B cell (primary cell): ENCODE results near the gene CERS6. TPM values are rescaled to one million over a fixed set of nuclear protein-coding genes. Genes with fewer than 3 reads are reported as not detected.
A peak's percentile ranks its signal among the peaks of the same experiment; 100 is the strongest.

Experiments used
- ATAC-seq: fragments of 200-7000 bp; cut with Tn5 transposase; one replicate; pipeline ENCODE4 v1.10.0; 2021; ENCODE audit warnings: low read depth, mild to moderate bottlenecking, moderate number of reproducible peaks, moderate library complexity
- CTCF ChIA-PET: fragments of 350-600 bp; sonication (Branson Sonifier 250); formaldehyde crosslinking; loops from one replicate; lab custom pipeline; 2021; ENCODE audit warnings: antibody characterized with exemption, inconsistent platforms; lab: Charles Lee
- POLR2A ChIA-PET: fragments of 350-600 bp; sonication (Branson Sonifier 250); formaldehyde crosslinking; loops from one replicate; lab custom pipeline; 2021; ENCODE audit warnings: antibody characterized with exemption; lab: Charles Lee
- DNase-seq: peaks from one replicate; pipeline ENCODE4 v3.0.0; 2013
- H2AFZ ChIP-seq: 2 replicates; pipeline ENCODE4 v1.6.1; 2012; ENCODE audit warnings: mild to moderate bottlenecking, low read depth, low read length; ENCODE audit not compliant: insufficient read depth, poor library complexity, severe bottlenecking
- H3K27ac ChIP-seq, 2 donors: 1 replicate in 1 of 2; 2 replicates in 1 of 2; pipeline ENCODE4 v1.5.1; 2012 to 2013; ENCODE audit warnings: low read length in 2 of 2, mild to moderate bottlenecking in 2 of 2, moderate library complexity in 1 of 2
- H3K27me3 ChIP-seq, 4 experiments: fragments of 200-600 bp in 1 of 4; sonication (generic) in 1 of 4; replicated peaks in 1 of 4; 1 replicate in 2 of 4; 2 replicates in 2 of 4; pipeline versions ENCODE4 v1.6.1 to v1.7.0; 2013 to 2016; ENCODE audit warnings: low read length in 3 of 4, mild to moderate bottlenecking in 2 of 4, mixed read lengths in 1 of 4, moderate library complexity in 1 of 4; ENCODE audit not compliant: insufficient read depth in 4 of 4, control insufficient read depth in 3 of 4; ENCODE audit errors: control extremely low read depth in 1 of 4
- H3K36me3 ChIP-seq, 2 experiments: replicated peaks in 1 of 2; 1 replicate in 1 of 2; 2 replicates in 1 of 2; pipeline versions ENCODE4 v1.6.1 to v1.7.1; 2013; ENCODE audit warnings: low read length in 1 of 2; ENCODE audit not compliant: insufficient read depth in 2 of 2, control insufficient read depth in 1 of 2; ENCODE audit errors: control extremely low read depth in 1 of 2, extremely low read depth in 1 of 2
- H3K4me1 ChIP-seq, 2 donors: fragments of 200-600 bp in 1 of 2; sonication (generic) in 1 of 2; 1 replicate in 1 of 2; 2 replicates in 1 of 2; pipeline versions ENCODE4 v1.5.1 to v1.6.1; 2013 to 2017; ENCODE audit warnings: low read length in 2 of 2; ENCODE audit not compliant: control insufficient read depth in 2 of 2, insufficient read depth in 2 of 2
- H3K4me2 ChIP-seq: replicated peaks from 2 replicates; pipeline ENCODE3; 2012; ENCODE audit warnings: mild to moderate bottlenecking, low read depth, low read length; ENCODE audit not compliant: poor library complexity, severe bottlenecking
- H3K4me3 ChIP-seq, 5 experiments: fragments of 200-600 bp in 1 of 5; sonication (generic) in 1 of 5; 1 replicate in 3 of 5; 2 replicates in 2 of 5; pipeline versions ENCODE4 v1.5.1 to v1.7.0; 2011 to 2016; ENCODE audit warnings: low read length in 4 of 5, mild to moderate bottlenecking in 4 of 5, low read depth in 2 of 5, control low read depth in 1 of 5, moderate library complexity in 1 of 5; ENCODE audit not compliant: insufficient read depth in 1 of 5; ENCODE audit errors: control extremely low read depth in 1 of 5, extremely low read depth in 1 of 5
- H3K79me2 ChIP-seq: fragments of 200-600 bp; sonication (generic); one replicate; pipeline ENCODE4 v1.6.0; 2016; ENCODE audit warnings: low read length; ENCODE audit not compliant: control insufficient read depth, insufficient read depth
- H3K9ac ChIP-seq: fragments of 200-600 bp; sonication (generic); 2 replicates; pipeline ENCODE4 v1.6.1; 2017; ENCODE audit warnings: mild to moderate bottlenecking, low read length, moderate library complexity
- H3K9me3 ChIP-seq, 3 donors: one replicate each; pipeline versions ENCODE4 v1.6.1 to v1.7.1; 2013; ENCODE audit warnings: low read length in 2 of 3; ENCODE audit not compliant: control insufficient read depth in 2 of 3, insufficient read depth in 1 of 3; ENCODE audit errors: control extremely low read depth in 1 of 3
- H4K20me1 ChIP-seq: 2 replicates; pipeline ENCODE4 v1.6.0; 2012; ENCODE audit warnings: mild to moderate bottlenecking, low read length; ENCODE audit not compliant: insufficient read depth, control insufficient read depth, poor library complexity, severe bottlenecking
- H3K27ac Mint-ChIP-seq: one replicate; pipeline ENCODE4 v1.8.0; 2021; ENCODE audit warnings: mixed read lengths
- H3K27me3 Mint-ChIP-seq: one replicate; pipeline ENCODE4 v1.8.0; 2021; ENCODE audit warnings: mixed read lengths
- H3K4me1 Mint-ChIP-seq: one replicate; pipeline ENCODE4 v1.8.0; 2021; ENCODE audit warnings: mixed read lengths
- H3K4me3 Mint-ChIP-seq: one replicate; pipeline ENCODE4 v1.8.0; 2021; ENCODE audit warnings: mixed read lengths
- H3K9me3 Mint-ChIP-seq: one replicate; pipeline ENCODE4 v1.8.0; 2022; ENCODE audit warnings: mixed read lengths; ENCODE audit not compliant: insufficient read depth
- EZH2 ChIP-seq: IDR thresholded peaks from 2 replicates; pipeline ENCODE4 v1.6.1; 2012; ENCODE audit warnings: borderline replicate concordance, low read depth, mild to moderate bottlenecking, moderate library complexity, low read length; ENCODE audit not compliant: insufficient read depth, poor library complexity, severe bottlenecking
- WGBS: methylation state at CpG from one replicate; pipeline ENCODE4 v1.1.5; 2013; ENCODE audit warnings: missing lambda C conversion rate; ENCODE audit not compliant: insufficient coverage; 5-methylcytosine and 5-hydroxymethylcytosine counted together
- intact Hi-C: fragments of 100-400 bp; cut with micrococcal nuclease; formaldehyde crosslinking; loops from one replicate; pipeline ENCODE4 v1.10.0; 2022
- polyA plus RNA-seq: library from polyadenylated mRNA; depleted of rRNA; stranded (reverse); fragments of >200 nt; gene quantifications from 2 replicates; pipeline ENCODE4 v1.2.3, GENCODE V29; 2012
- total RNA-seq, 2 donors: library from RNA; stranded (reverse); fragments of 120-200 nt in 1 of 2; gene quantifications; 1 replicate in 1 of 2; 2 replicates in 1 of 2; pipeline versions ENCODE4 v1.2.3 to v1.2.4, GENCODE V29; 2013 to 2022
- TF ChIP-seq, protein P1 (sequence below): fragments of 200-600 bp; IDR thresholded peaks from one replicate; pipeline ENCODE4 v1.8.0; 2022; ENCODE audit warnings: antibody characterized with exemption, mild to moderate bottlenecking

CERS6 gene
- total and polyA plus RNA-seq, 2 donors (not counting 1 experiment from before 2014, with no cell fraction given), result 2.2 to 5.5 TPM

DNA sequence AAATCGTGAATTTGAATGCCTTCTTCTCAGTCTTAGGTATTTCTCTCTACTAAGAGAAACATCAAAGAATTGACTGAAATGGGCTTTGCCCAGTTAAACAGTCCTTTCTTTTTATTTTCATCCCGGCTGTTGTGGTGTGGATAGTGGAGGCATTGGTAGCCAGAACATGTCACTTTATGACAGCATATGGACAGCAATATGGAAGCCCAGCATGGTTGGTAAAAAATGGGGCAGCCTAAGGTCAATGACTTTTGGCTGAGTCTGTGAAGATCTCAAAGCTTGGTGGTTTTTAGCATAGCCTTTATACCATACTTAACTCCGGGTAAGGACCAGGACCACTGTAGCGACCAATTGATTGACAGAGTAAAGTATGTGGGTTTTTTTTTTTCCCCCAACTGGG, 3.2 kb downstream of the CERS6 start:
- peaks cover 58% of the 10 kb centered on the region for H3K79me2 ChIP-seq

DNA sequence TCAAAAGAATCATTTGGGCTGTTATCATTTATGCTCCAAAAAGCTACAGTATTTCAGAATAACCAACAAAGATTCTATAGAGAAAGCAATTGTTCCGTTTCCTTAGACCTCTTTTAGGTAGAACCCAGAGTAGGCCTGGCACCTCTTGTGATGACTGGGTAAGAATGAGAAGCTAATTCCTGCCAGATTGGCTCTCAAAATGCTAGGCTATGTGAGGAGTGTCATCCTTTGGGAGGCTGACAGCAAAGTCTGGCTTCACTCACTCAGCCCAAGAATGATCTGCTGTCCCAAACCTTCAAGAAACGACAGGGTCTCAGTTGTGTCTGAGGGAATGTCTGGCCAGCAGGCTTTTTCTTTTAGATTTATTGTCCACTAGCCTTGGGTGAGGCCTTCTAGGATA, 4.5 kb downstream of the CERS6 start:
- ATAC-seq (no peak), DNase-seq (no peak)
- no peaks in the 10 kb centered on the region for H3K9me3 Mint-ChIP-seq
- H3K27ac Mint-ChIP-seq, result no peak overlapping the region
- H4K20me1 ChIP-seq, result no peaks in the 10 kb centered on the region
- TF ChIP-seq, protein P1, sequence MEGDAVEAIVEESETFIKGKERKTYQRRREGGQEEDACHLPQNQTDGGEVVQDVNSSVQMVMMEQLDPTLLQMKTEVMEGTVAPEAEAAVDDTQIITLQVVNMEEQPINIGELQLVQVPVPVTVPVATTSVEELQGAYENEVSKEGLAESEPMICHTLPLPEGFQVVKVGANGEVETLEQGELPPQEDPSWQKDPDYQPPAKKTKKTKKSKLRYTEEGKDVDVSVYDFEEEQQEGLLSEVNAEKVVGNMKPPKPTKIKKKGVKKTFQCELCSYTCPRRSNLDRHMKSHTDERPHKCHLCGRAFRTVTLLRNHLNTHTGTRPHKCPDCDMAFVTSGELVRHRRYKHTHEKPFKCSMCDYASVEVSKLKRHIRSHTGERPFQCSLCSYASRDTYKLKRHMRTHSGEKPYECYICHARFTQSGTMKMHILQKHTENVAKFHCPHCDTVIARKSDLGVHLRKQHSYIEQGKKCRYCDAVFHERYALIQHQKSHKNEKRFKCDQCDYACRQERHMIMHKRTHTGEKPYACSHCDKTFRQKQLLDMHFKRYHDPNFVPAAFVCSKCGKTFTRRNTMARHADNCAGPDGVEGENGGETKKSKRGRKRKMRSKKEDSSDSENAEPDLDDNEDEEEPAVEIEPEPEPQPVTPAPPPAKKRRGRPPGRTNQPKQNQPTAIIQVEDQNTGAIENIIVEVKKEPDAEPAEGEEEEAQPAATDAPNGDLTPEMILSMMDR, result no peak
- no peak for TF ChIP-seq EZH2
- ChIA-PET CTCF (no interaction called here), POLR2A (no interaction called here)
- WGBS, result 83% methylated on average over 1 of the region's 2 CpGs
- no peak overlapping the region for H3K27ac ChIP-seq
- H3K36me3 ChIP-seq, result no peaks in the 10 kb centered on the region
- no peak overlapping the region for H3K4me2 ChIP-seq
- H3K79me2 ChIP-seq, result peaks cover 66% of the 10 kb centered on the region
- H3K27me3 Mint-ChIP-seq, result no peaks in the 10 kb centered on the region
- intact Hi-C loops, result no loop called here
- H3K4me1 Mint-ChIP-seq, result peaks cover 34% of the 10 kb centered on the region
- H3K9ac ChIP-seq, result no peak overlapping the region
- no peak overlapping the region for H3K4me3 ChIP-seq
- peaks cover 11 to 13% of the 10 kb centered on the region in 2 donors for H3K4me1 ChIP-seq
- H2AFZ ChIP-seq, result no peak overlapping the region
- H3K4me3 Mint-ChIP-seq, result no peak overlapping the region
- no peaks in the 10 kb centered on the region for H3K27me3 ChIP-seq
- no peaks in the 10 kb centered on the region for H3K9me3 ChIP-seq

More for the DNA sequence above, 3.2 kb downstream of the CERS6 start:
- peak overlapping the region; percentile 1 for H3K27ac Mint-ChIP-seq
- peaks cover 29% of the 10 kb centered on the region for H3K4me1 Mint-ChIP-seq
- Histone ChIP-seq H3K4me3 (no peak overlapping the region), H2AFZ (no peak overlapping the region), H3K4me2 (no peak overlapping the region), H3K9me3 (no peaks in the 10 kb centered on the region), H3K4me1 (peaks cover 16% of the 10 kb centered on the region in 2 donors), H4K20me1 (no peaks in the 10 kb centered on the region), H3K27ac (no peak overlapping the region), H3K36me3 (no peaks in the 10 kb centered on the region), H3K9ac (no peak overlapping the region), H3K27me3 (no peaks in the 10 kb centered on the region)
- H3K4me3 Mint-ChIP-seq, result peak overlapping the region; percentile 3
- POLR2A ChIA-PET, result no interaction called here
- H3K9me3 Mint-ChIP-seq, result no peaks in the 10 kb centered on the region
- intact Hi-C loops, result loop anchor here (5.0 to 10.0 kb wide), 5 partner anchors 73 to 433 kb away; partner anchors contain the start of genes SPC25 and STK39
- no peak for ATAC-seq
- WGBS, result no CpG with 5 or more reads among the region's 4 CpGs
- TF ChIP-seq, protein P1, result no peak
- TF ChIP-seq EZH2, result no peak
- DNase-seq, result no peak
- H3K27me3 Mint-ChIP-seq, result no peaks in the 10 kb centered on the region
- CTCF ChIA-PET, result no interaction called here
